OCI-M2 (cell line): ENCODE data around the gene UPK3BL2.
"Not testable (repeated sequence)": the region's sequence is repeated elsewhere in the genome, so short reads cannot be mapped to it uniquely, and the experiment has no call there.

ENCODE experiments used
- DNase-seq: peaks from one replicate; lab custom pipeline; 2025; ENCODE audit not compliant: unreplicated experiment; lab: John Stamatoyannopoulos, UW

The UPK3BL2 gene

GRCh38 chr7:102532127-102532526, 11.4 kb downstream of the UPK3BL2 start:
- DNase-seq, result not testable (repeated sequence)

GRCh38 chr7:102531583-102531982, 11.9 kb downstream of the UPK3BL2 start:
- DNase-seq, result not testable (repeated sequence)

- DNase-seq, result not testable (repeated sequence)
Measured at GRCh38 chr7:102527822-102528793, 15.4 kb downstream of the UPK3BL2 start.

- not testable (repeated sequence) for DNase-seq
Measured at GRCh38 chr7:102527182-102527581, 16.3 kb downstream of the UPK3BL2 start.

GRCh38 chr7:102524803-102525202, 18.7 kb downstream of the UPK3BL2 start:
- not testable (repeated sequence) for DNase-seq

- not testable (repeated sequence) for DNase-seq
Measured at GRCh38 chr7:102520797-102521196, 22.7 kb downstream of the UPK3BL2 start.

- not testable (repeated sequence) for DNase-seq
Measured at GRCh38 chr7:102517550-102518147, 25.8 kb downstream of the UPK3BL2 start, which contains the start of gene RASA4B. RASA4B (minus strand) TSS chr7:102517777; CDS start chr7:102517710, 67 bp downstream.

- DNase-seq, result not testable (repeated sequence)
Measured at GRCh38 chr7:102516951-102517350, 26.5 kb downstream of the UPK3BL2 start.

GRCh38 chr7:102515889-102516288, 27.6 kb downstream of the UPK3BL2 start:
- DNase-seq, result not testable (repeated sequence)

GRCh38 chr7:102514881-102515721, 28.4 kb downstream of the UPK3BL2 start:
- DNase-seq, result not testable (repeated sequence)

GRCh38 chr7:102512642-102513221, 30.8 kb downstream of the UPK3BL2 start:
- DNase-seq, result not testable (repeated sequence)

GRCh38 chr7:102511860-102512522, 31.5 kb downstream of the UPK3BL2 start:
- DNase-seq, result not testable (repeated sequence)

GRCh38 chr7:102510575-102510974, 32.9 kb downstream of the UPK3BL2 start:
- DNase-seq, result not testable (repeated sequence)

- not testable (repeated sequence) for DNase-seq
Measured at GRCh38 chr7:102507410-102508088, 35.9 kb downstream of the UPK3BL2 start.

GRCh38 chr7:102505298-102506185, 38.0 kb downstream of the UPK3BL2 start:
- DNase-seq, result not testable (repeated sequence)

- DNase-seq, result not testable (repeated sequence)
Measured at GRCh38 chr7:102503141-102503540, 40.4 kb downstream of the UPK3BL2 start.

- not testable (repeated sequence) for DNase-seq
Measured at GRCh38 chr7:102498321-102498720, 45.2 kb downstream of the UPK3BL2 start.

- DNase-seq, result not testable (repeated sequence)
Measured at GRCh38 chr7:102497308-102497707, 46.2 kb downstream of the UPK3BL2 start.
